ENCODE data around the gene DACT2.
"Not testable (repeated sequence)": the region's sequence is repeated elsewhere in the genome, so short reads cannot be mapped to it uniquely, and the experiment has no call there.

The DACT2 gene

GRCh38 chr6:168286116-168286515 lies 33.5 kb downstream of the DACT2 start:
- POLR2A ChIA-PET (ENCODE audit: low non-redundant PET): no interaction called here
- TF ChIP-seq CTCF (conservative IDR thresholded peaks at IDR 0.05; ENCODE audit: low read depth): no peak
- CTCF ChIA-PET: no interaction called here
- DNase-seq (ENCODE audit: low spot score): no peak
- no peak overlapping the region for H3K27ac ChIP-seq

GRCh38 chr6:168285456-168285855 lies 34.1 kb downstream of the DACT2 start:
- no peak for DNase-seq (ENCODE audit: low spot score)
- CTCF ChIA-PET: no interaction called here
- POLR2A ChIA-PET (ENCODE audit: low non-redundant PET): no interaction called here
- no peak overlapping the region for H3K27ac ChIP-seq
- no peak for TF ChIP-seq CTCF (conservative IDR thresholded peaks at IDR 0.05; ENCODE audit: low read depth)

- ChIA-PET CTCF (no interaction called here), POLR2A (ENCODE audit: low non-redundant PET) (no interaction called here)
These were observed 35.4 kb downstream of the DACT2 start for GRCh38 chr6:168284187-168284586.

GRCh38 chr6:168283686-168284025 lies 35.9 kb downstream of the DACT2 start:
- no peak overlapping the region for H3K27ac ChIP-seq
- no peak for TF ChIP-seq CTCF (conservative IDR thresholded peaks at IDR 0.05; ENCODE audit: low read depth)
- DNase-seq (ENCODE audit: low spot score): no peak
- ChIA-PET CTCF (no interaction called here), POLR2A (ENCODE audit: low non-redundant PET) (no interaction called here)

More at GRCh38 chr6:168284187-168284586, 35.4 kb downstream of the DACT2 start:
- H3K27ac ChIP-seq: no peak overlapping the region
- TF ChIP-seq CTCF (conservative IDR thresholded peaks at IDR 0.05; ENCODE audit: low read depth): no peak
- peak; percentile 24 for DNase-seq (ENCODE audit: low spot score)

GRCh38 chr6:168282985-168283685 lies 36.4 kb downstream of the DACT2 start:
- DNase-seq (ENCODE audit: low spot score): no peak
- ChIA-PET POLR2A (ENCODE audit: low non-redundant PET) (no interaction called here), CTCF (no interaction called here)
- TF ChIP-seq CTCF (conservative IDR thresholded peaks at IDR 0.05; ENCODE audit: low read depth): no peak
- no peak overlapping the region for H3K27ac ChIP-seq

GRCh38 chr6:168281826-168282225 lies 37.8 kb downstream of the DACT2 start:
- ChIA-PET CTCF (no interaction called here), POLR2A (ENCODE audit: low non-redundant PET) (no interaction called here)
- DNase-seq (ENCODE audit: low spot score): no peak
- H3K27ac ChIP-seq: no peak overlapping the region
- no peak for TF ChIP-seq CTCF (conservative IDR thresholded peaks at IDR 0.05; ENCODE audit: low read depth)

- DNase-seq (ENCODE audit: low spot score); POLR2A ChIA-PET (ENCODE audit: low non-redundant PET); CTCF ChIA-PET; H3K27ac ChIP-seq: not testable (repeated sequence)
These were observed 38.3 kb downstream of the DACT2 start for GRCh38 chr6:168281314-168281713.
